DOHH2 (cell line): ENCODE data around the gene TSHZ1.

ENCODE experiments used
- H3F3A ChIP-seq: fragments of 200-600 bp; sonication (generic), shearing (Covaris generic); 2 replicates; pipeline ENCODE4 v1.6.0; 2016; ENCODE audit warnings: antibody characterized with exemption, mild to moderate bottlenecking; ENCODE audit not compliant: control insufficient read depth, insufficient read depth
- H3K27ac ChIP-seq: fragments of 200-600 bp; sonication (generic); 2 replicates; pipeline ENCODE4 v1.5.1; 2014; ENCODE audit warnings: low read depth, mild to moderate bottlenecking, low read length, moderate library complexity
- H3K27me3 ChIP-seq: fragments of 200-600 bp; sonication (generic); 2 replicates; pipeline ENCODE4 v1.6.1; 2014; ENCODE audit warnings: mild to moderate bottlenecking, low read length, mixed read lengths; ENCODE audit not compliant: control insufficient read depth
- H3K36me3 ChIP-seq: fragments of 200-600 bp; sonication (generic); 2 replicates; pipeline ENCODE4 v1.6.1; 2014; ENCODE audit warnings: mild to moderate bottlenecking, low read length, moderate library complexity, mixed read lengths; ENCODE audit not compliant: control insufficient read depth
- H3K4me1 ChIP-seq: fragments of 200-600 bp; sonication (generic); 2 replicates; pipeline ENCODE4 v1.6.1; 2014; ENCODE audit warnings: mild to moderate bottlenecking, low read length, mixed read lengths; ENCODE audit not compliant: control insufficient read depth
- H3K4me2 ChIP-seq: fragments of 200-600 bp; sonication (generic); 2 replicates; pipeline ENCODE4 v1.6.0; 2014; ENCODE audit warnings: mild to moderate bottlenecking, low read length, moderate library complexity
- H3K4me3 ChIP-seq: fragments of 200-600 bp; sonication (generic); 2 replicates; pipeline ENCODE4 v1.5.1; 2014; ENCODE audit warnings: mild to moderate bottlenecking, low read length, mixed read lengths
- H3K79me2 ChIP-seq: fragments of 200-600 bp; sonication (generic); 2 replicates; pipeline ENCODE4 v1.6.1; 2014; ENCODE audit warnings: mild to moderate bottlenecking, low read length, mixed read lengths; ENCODE audit not compliant: control insufficient read depth
- H3K9me2 ChIP-seq: fragments of 200-600 bp; sonication (generic); replicated peaks from 2 replicates; pipeline ENCODE4 v1.6.1; 2014; ENCODE audit warnings: mild to moderate bottlenecking, low read length, mixed read lengths; ENCODE audit not compliant: control insufficient read depth
- H3K9me3 ChIP-seq: fragments of 200-600 bp; sonication (generic); 2 replicates; pipeline ENCODE4 v1.6.1; 2014; ENCODE audit warnings: antibody characterized with exemption, low read length, mixed read lengths; ENCODE audit not compliant: control insufficient read depth, insufficient read depth
- H4K20me1 ChIP-seq: fragments of 200-600 bp; sonication (generic); 2 replicates; pipeline ENCODE4 v1.6.0; 2014; ENCODE audit warnings: low read depth, mild to moderate bottlenecking, antibody characterized with exemption, low read length, moderate library complexity; ENCODE audit not compliant: control insufficient read depth, insufficient read depth
- CTCF ChIP-seq: fragments of 200-600 bp; sonication (generic); IDR thresholded peaks from one replicate; pipeline ENCODE4 v1.5.1; 2014; ENCODE audit warnings: antibody characterized with exemption, mild to moderate bottlenecking, low read depth, low read length; ENCODE audit not compliant: poor library complexity, severe bottlenecking
- EZH2phosphoT487 ChIP-seq: fragments of 200-600 bp; sonication (generic); IDR thresholded peaks from 2 replicates; pipeline ENCODE4 v1.6.1; 2017; ENCODE audit warnings: borderline replicate concordance, mild to moderate bottlenecking, antibody characterized with exemption, low read length, moderate library complexity, mixed read lengths

Gene TSHZ1

GRCh38 chr18:75282746-75283145 is 72.1 kb downstream of the TSHZ1 start:
- Histone ChIP-seq H3K4me2 (no peak overlapping the region), H3K9me2 (no peaks in the 10 kb centered on the region), H3K4me3 (no peak overlapping the region), H3K4me1 (no peaks in the 10 kb centered on the region), H3K9me3 (no peaks in the 10 kb centered on the region), H4K20me1 (no peaks in the 10 kb centered on the region), H3F3A (no peaks in the 10 kb centered on the region), H3K79me2 (no peaks in the 10 kb centered on the region), H3K36me3 (peaks cover 4% of the 10 kb centered on the region; the same call in 1 of the 2 replicates), H3K27me3 (no peaks in the 10 kb centered on the region), H3K27ac (no peak overlapping the region)
- no peak for TF ChIP-seq EZH2phosphoT487
- no peak for TF ChIP-seq CTCF

GRCh38 chr18:75283731-75284130 is 73.1 kb downstream of the TSHZ1 start:
- no peaks in the 10 kb centered on the region for H3K27me3 ChIP-seq
- H3K36me3 ChIP-seq: peaks cover 4% of the 10 kb centered on the region; the same call in 1 of the 2 replicates
- no peaks in the 10 kb centered on the region for H3F3A ChIP-seq
- no peak overlapping the region for H3K27ac ChIP-seq
- H3K9me3 ChIP-seq: no peaks in the 10 kb centered on the region
- no peaks in the 10 kb centered on the region for H4K20me1 ChIP-seq
- TF ChIP-seq EZH2phosphoT487 (no peak), CTCF (no peak)
- H3K4me2 ChIP-seq: no peak overlapping the region
- H3K79me2 ChIP-seq: no peaks in the 10 kb centered on the region
- H3K9me2 ChIP-seq: no peaks in the 10 kb centered on the region
- H3K4me3 ChIP-seq: no peak overlapping the region
- no peaks in the 10 kb centered on the region for H3K4me1 ChIP-seq

- H3K36me3 ChIP-seq: peaks cover 4% of the 10 kb centered on the region; the same call in 1 of the 2 replicates
- no peak overlapping the region for H3K27ac ChIP-seq
- H3K9me2 ChIP-seq: no peaks in the 10 kb centered on the region
- H3K9me3 ChIP-seq: no peaks in the 10 kb centered on the region
- H3K4me3 ChIP-seq: no peak overlapping the region
- H3K27me3 ChIP-seq: no peaks in the 10 kb centered on the region
- H3K4me2 ChIP-seq: no peak overlapping the region
- H3K79me2 ChIP-seq: no peaks in the 10 kb centered on the region
- H3K4me1 ChIP-seq: no peaks in the 10 kb centered on the region
- H4K20me1 ChIP-seq: no peaks in the 10 kb centered on the region
- no peaks in the 10 kb centered on the region for H3F3A ChIP-seq
- TF ChIP-seq CTCF (no peak), EZH2phosphoT487 (no peak)
These were observed 74.0 kb downstream of the TSHZ1 start for GRCh38 chr18:75284566-75284965.

- H3K27ac ChIP-seq: no peak overlapping the region
- H3K4me3 ChIP-seq: no peak overlapping the region
- H3K9me2 ChIP-seq: no peaks in the 10 kb centered on the region
- H3K79me2 ChIP-seq: no peaks in the 10 kb centered on the region
- no peaks in the 10 kb centered on the region for H3K9me3 ChIP-seq
- no peaks in the 10 kb centered on the region for H4K20me1 ChIP-seq
- no peaks in the 10 kb centered on the region for H3K27me3 ChIP-seq
- no peaks in the 10 kb centered on the region for H3F3A ChIP-seq
- H3K4me1 ChIP-seq: no peaks in the 10 kb centered on the region
- no peak overlapping the region for H3K4me2 ChIP-seq
- peaks cover 4% of the 10 kb centered on the region; the same call in 1 of the 2 replicates for H3K36me3 ChIP-seq
- TF ChIP-seq EZH2phosphoT487 (no peak), CTCF (no peak)
These were observed 75.3 kb downstream of the TSHZ1 start for GRCh38 chr18:75285876-75286275.
